ENCODE results near the gene SPTAN1.

DNA sequence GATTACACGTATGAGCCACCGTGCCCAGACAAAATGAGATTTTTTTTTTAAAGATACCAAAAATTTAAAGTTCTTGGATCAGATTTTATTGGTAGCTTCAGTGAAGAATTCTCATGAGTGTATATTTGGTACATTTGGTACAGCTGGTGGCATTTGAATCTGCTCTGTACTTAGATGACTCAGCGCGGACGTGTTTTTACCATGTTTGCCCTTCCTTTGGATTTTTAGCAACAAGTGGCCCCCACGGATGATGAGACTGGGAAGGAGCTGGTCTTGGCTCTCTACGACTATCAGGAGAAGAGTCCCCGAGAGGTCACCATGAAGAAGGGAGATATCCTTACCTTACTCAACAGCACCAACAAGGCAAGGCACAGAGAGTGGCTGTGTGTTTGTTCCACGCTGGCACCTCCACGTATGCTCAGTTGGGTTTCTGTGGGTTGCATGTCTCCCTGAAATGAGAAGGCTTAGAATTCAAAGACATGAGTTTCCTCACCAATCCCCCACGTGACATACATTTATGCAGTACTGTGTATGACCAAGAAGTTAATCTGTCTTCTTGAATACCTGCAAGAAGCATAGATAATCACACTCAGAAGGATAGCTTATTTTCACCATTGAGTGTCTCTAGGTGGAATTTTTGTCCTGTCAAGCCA lies 36.3 kb downstream of the SPTAN1 start:
- TF ChIP-seq, protein P1, sequence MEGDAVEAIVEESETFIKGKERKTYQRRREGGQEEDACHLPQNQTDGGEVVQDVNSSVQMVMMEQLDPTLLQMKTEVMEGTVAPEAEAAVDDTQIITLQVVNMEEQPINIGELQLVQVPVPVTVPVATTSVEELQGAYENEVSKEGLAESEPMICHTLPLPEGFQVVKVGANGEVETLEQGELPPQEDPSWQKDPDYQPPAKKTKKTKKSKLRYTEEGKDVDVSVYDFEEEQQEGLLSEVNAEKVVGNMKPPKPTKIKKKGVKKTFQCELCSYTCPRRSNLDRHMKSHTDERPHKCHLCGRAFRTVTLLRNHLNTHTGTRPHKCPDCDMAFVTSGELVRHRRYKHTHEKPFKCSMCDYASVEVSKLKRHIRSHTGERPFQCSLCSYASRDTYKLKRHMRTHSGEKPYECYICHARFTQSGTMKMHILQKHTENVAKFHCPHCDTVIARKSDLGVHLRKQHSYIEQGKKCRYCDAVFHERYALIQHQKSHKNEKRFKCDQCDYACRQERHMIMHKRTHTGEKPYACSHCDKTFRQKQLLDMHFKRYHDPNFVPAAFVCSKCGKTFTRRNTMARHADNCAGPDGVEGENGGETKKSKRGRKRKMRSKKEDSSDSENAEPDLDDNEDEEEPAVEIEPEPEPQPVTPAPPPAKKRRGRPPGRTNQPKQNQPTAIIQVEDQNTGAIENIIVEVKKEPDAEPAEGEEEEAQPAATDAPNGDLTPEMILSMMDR (IDR thresholded peaks at IDR 0.05) = no peak
- TF ChIP-seq POLR2A (IDR thresholded peaks at IDR 0.05) = no peak
